IMR-90 (cell line): ENCODE data around the gene ARV1. TPM values are rescaled to one million over a fixed set of nuclear protein-coding genes. Genes with fewer than 3 reads are reported as not detected.

ENCODE experiments used
- ATAC-seq: fragments of 200-7000 bp; cut with Tn5 transposase; 2 replicates; pipeline ENCODE4 v1.9.1; 2020; ENCODE audit warnings: low read depth, mild to moderate bottlenecking, moderate library complexity
- BruUV-seq: library from RNA; stranded (reverse); fragments of 400-500 nt; replicated peaks from 2 replicates; lab custom pipeline; 2021; lab: Mats Ljungman, UMichigan
- CTCF ChIA-PET: fragments of 300-600 bp; formaldehyde crosslinking; extraction: SDS; loops from one replicate; lab custom pipeline; 2021; ENCODE audit warnings: antibody characterized with exemption; lab: Yijun Ruan, JAX
- POLR2A ChIA-PET: fragments of 300-600 bp; sonication (Branson Sonifier 250); formaldehyde crosslinking; loops from one replicate; lab custom pipeline; 2022; ENCODE audit warnings: antibody characterized with exemption; ENCODE audit not compliant: unreplicated experiment; lab: Charles Lee
- DNase-seq: peaks from one replicate; pipeline ENCODE4 v3.0.0; 2013
- H2AFZ ChIP-seq: replicated peaks from 2 replicates; pipeline ENCODE3; 2013; ENCODE audit warnings: low read length, mild to moderate bottlenecking; ENCODE audit not compliant: poor library complexity
- H2AK5ac ChIP-seq: 2 replicates; pipeline ENCODE4 v1.6.1; 2013; ENCODE audit warnings: low read depth, low read length, inconsistent platforms
- H2AK9ac ChIP-seq: replicated peaks from 2 replicates; pipeline ENCODE3; 2013; ENCODE audit warnings: mild to moderate bottlenecking, low read depth, low read length, moderate library complexity; ENCODE audit not compliant: poor library complexity
- H2BK120ac ChIP-seq: 2 replicates; pipeline ENCODE4 v1.6.1; 2013; ENCODE audit warnings: low read depth, low read length, inconsistent platforms
- H2BK15ac ChIP-seq: 3 replicates; pipeline ENCODE4 v1.6.1; 2013; ENCODE audit warnings: low read depth, low read length, inconsistent platforms
- H2BK20ac ChIP-seq: 2 replicates; pipeline ENCODE4 v1.6.1; 2013; ENCODE audit warnings: low read depth, mild to moderate bottlenecking, inconsistent platforms, low read length, moderate library complexity
- H2BK5ac ChIP-seq: 2 replicates; pipeline ENCODE4 v1.6.1; 2013; ENCODE audit warnings: mild to moderate bottlenecking, low read depth, low read length, inconsistent platforms; ENCODE audit not compliant: poor library complexity, severe bottlenecking
- H3K14ac ChIP-seq: replicated peaks from 2 replicates; pipeline ENCODE4 v1.6.1; 2013; ENCODE audit warnings: low read depth, low read length, inconsistent platforms
- H3K18ac ChIP-seq: 2 replicates; pipeline ENCODE4 v1.6.1; 2013; ENCODE audit warnings: low read depth, low read length, control low read depth
- H3K23ac ChIP-seq: 2 replicates; pipeline ENCODE4 v1.6.1; 2013; ENCODE audit warnings: low read depth, low read length, inconsistent platforms
- H3K27ac ChIP-seq: 2 replicates; pipeline ENCODE4 v1.5.1; 2013; ENCODE audit warnings: mild to moderate bottlenecking, control low read depth, low read length; ENCODE audit not compliant: insufficient read depth
- H3K27me3 ChIP-seq: 2 replicates; pipeline ENCODE4 v1.6.1; 2013; ENCODE audit warnings: low read length; ENCODE audit not compliant: control insufficient read depth, insufficient read depth
- H3K36me3 ChIP-seq: 2 replicates; pipeline ENCODE4 v1.6.1; 2013; ENCODE audit warnings: low read length, mixed read lengths; ENCODE audit not compliant: control insufficient read depth, insufficient read depth
- H3K4ac ChIP-seq: 2 replicates; pipeline ENCODE4 v1.6.1; 2013; ENCODE audit warnings: low read depth, low read length, inconsistent platforms
- H3K4me1 ChIP-seq: 2 replicates; pipeline ENCODE4 v1.6.1; 2013; ENCODE audit warnings: low read length, mixed read lengths; ENCODE audit not compliant: control insufficient read depth, insufficient read depth
- H3K4me2 ChIP-seq: 2 replicates; pipeline ENCODE4 v1.6.1; 2013; ENCODE audit warnings: low read depth, mild to moderate bottlenecking, control low read depth, low read length, moderate library complexity
- H3K4me3 ChIP-seq: 2 replicates; pipeline ENCODE4 v1.5.1; 2013; ENCODE audit warnings: low read depth, mild to moderate bottlenecking, control low read depth, low read length, moderate library complexity; ENCODE audit not compliant: insufficient read depth
- H3K56ac ChIP-seq: 2 replicates; pipeline ENCODE4 v1.6.1; 2013; ENCODE audit warnings: low read length, inconsistent platforms; ENCODE audit not compliant: insufficient read depth; ENCODE audit errors: extremely low read depth
- H3K79me1 ChIP-seq, 2 experiments: 2 replicates each; pipeline ENCODE4 v1.6.1; 2013; ENCODE audit warnings: low read length in 2 of 2, inconsistent platforms in 1 of 2, low read depth in 1 of 2
- H3K9ac ChIP-seq: 2 replicates; pipeline ENCODE4 v1.6.1; 2013; ENCODE audit warnings: low read depth, low read length, control low read depth
- H3K9me1 ChIP-seq: 2 replicates; pipeline ENCODE4 v1.6.1; 2013; ENCODE audit warnings: low read length, inconsistent platforms; ENCODE audit not compliant: insufficient read depth
- H3K9me3 ChIP-seq: 2 replicates; pipeline ENCODE4 v1.6.1; 2013; ENCODE audit warnings: low read length; ENCODE audit not compliant: control insufficient read depth, insufficient read depth
- H4K20me1 ChIP-seq: 2 replicates; pipeline ENCODE4 v1.6.1; 2013; ENCODE audit warnings: low read length, inconsistent platforms; ENCODE audit not compliant: insufficient read depth
- H4K5ac ChIP-seq: 2 replicates; pipeline ENCODE4 v1.6.1; 2013; ENCODE audit warnings: mild to moderate bottlenecking, low read depth, low read length, control low read depth
- H4K8ac ChIP-seq, 2 experiments: 2 replicates each; pipeline ENCODE4 v1.6.1; 2013; ENCODE audit warnings: low read depth in 2 of 2, low read length in 2 of 2, control low read depth in 1 of 2, inconsistent platforms in 1 of 2
- H4K91ac ChIP-seq: 2 replicates; pipeline ENCODE4 v1.6.1; 2013; ENCODE audit warnings: low read depth, low read length, inconsistent platforms; ENCODE audit not compliant: insufficient read depth
- ELK1 ChIP-seq: fragments of 150-350 bp; IDR thresholded peaks from 2 replicates; pipeline ENCODE4 v1.6.1; 2016; ENCODE audit warnings: low read depth, mild to moderate bottlenecking, low read length, moderate library complexity, borderline replicate concordance
- MAFK ChIP-seq: IDR thresholded peaks from 2 replicates; pipeline ENCODE4 v1.6.1; 2012; ENCODE audit warnings: low read depth, low read length, improper control_type of control experiment
- MAZ ChIP-seq: IDR thresholded peaks from 2 replicates; pipeline ENCODE4 v1.6.1; 2012; ENCODE audit warnings: low read depth, mild to moderate bottlenecking, low read length, improper control_type of control experiment, moderate library complexity, borderline replicate concordance
- RFX5 ChIP-seq: IDR thresholded peaks from 2 replicates; pipeline ENCODE4 v1.8.0; 2012; ENCODE audit warnings: low read depth, mild to moderate bottlenecking, low read length, moderate library complexity
- USF2 ChIP-seq: fragments of 150-350 bp; IDR thresholded peaks from 2 replicates; pipeline ENCODE4 v1.6.1; 2017; ENCODE audit warnings: mild to moderate bottlenecking, antibody characterized with exemption, low read length, low read depth
- WGBS, 2 experiments: methylation state at CpG; one replicate each; pipeline versions ENCODE4 v1.1.5 to v1.1.7; 2013; ENCODE audit warnings: missing lambda C conversion rate in 2 of 2; ENCODE audit not compliant: insufficient read length in 1 of 2; ENCODE audit errors: extremely low coverage in 2 of 2; 5-methylcytosine and 5-hydroxymethylcytosine counted together
- dilution Hi-C: fragments of 300-500 bp; cut with HindIII; formaldehyde crosslinking; loops from one replicate; pipeline ENCODE4 v1.14.3; 2018; ENCODE audit warnings: low sequenced_read_pairs; ENCODE audit not compliant: unreplicated experiment
- in situ Hi-C: fragments of 300-500 bp; cut with MboI; formaldehyde crosslinking; loops from 3 replicates; pipeline ENCODE4 v1.14.3; 2019; ENCODE audit warnings: low sequenced_read_pairs, inconsistent platforms, mixed read lengths
- intact Hi-C: fragments of 100-400 bp; cut with micrococcal nuclease; formaldehyde crosslinking; loops from 2 replicates; pipeline ENCODE4 v1.10.0; 2022
- polyA plus RNA-seq, 3 experiments: library from polyadenylated mRNA; depleted of rRNA; stranded (reverse); fragments of >200 nt; gene quantifications; 2 replicates each; pipeline ENCODE4 v1.2.3, GENCODE V29; 2012; ENCODE audit warnings: low replicate concordance in 1 of 3
- total RNA-seq: library from RNA; depleted of rRNA; stranded (reverse); fragments of >200 nt; gene quantifications from 2 replicates; pipeline ENCODE4 v1.2.3, GENCODE V29; 2012

The ARV1 gene
- total and polyA plus RNA-seq, 2 of the 4 experiments (the other 2 are of a cell fraction): 19.0 to 22.9 TPM

GRCh38 chr1:231000639-231001038 lies 21.7 kb downstream of the ARV1 start:
- no peak overlapping the region for H2AFZ ChIP-seq
- H2AK5ac ChIP-seq: no peak overlapping the region
- H2BK20ac ChIP-seq: no peak overlapping the region
- ChIA-PET CTCF (no interaction called here), POLR2A (no interaction called here)
- TF ChIP-seq ELK1: no peak
- TF ChIP-seq RFX5: no peak
- no peak for TF ChIP-seq MAFK
- TF ChIP-seq USF2: no peak
- TF ChIP-seq MAZ: no peak
- H3K4me3 ChIP-seq: no peak overlapping the region
- intact Hi-C loops: no loop called here
- H3K4me1 ChIP-seq: no peaks in the 10 kb centered on the region
- H3K36me3 ChIP-seq: peaks cover 45% of the 10 kb centered on the region
- 100% methylated on average over 1 of the region's 1 CpG; no CpG with 5 or more reads in 1 of the 2 experiments for WGBS, 2 experiments
- no peak overlapping the region for H2AK9ac ChIP-seq
- no peak overlapping the region for H3K9ac ChIP-seq
- in situ Hi-C loops: no loop called here
- no peaks in the 10 kb centered on the region for H4K20me1 ChIP-seq
- H3K9me3 ChIP-seq: peaks cover 6% of the 10 kb centered on the region; the same call in 1 of the 2 replicates
- no peak overlapping the region for H4K5ac ChIP-seq
- no peak overlapping the region for H3K14ac ChIP-seq
- peaks cover 0 to 4% of the 10 kb centered on the region in 2 experiments; a peak in 2 of 4 replicates for H3K79me1 ChIP-seq
- H4K8ac ChIP-seq: no peak overlapping the region
- dilution Hi-C loops: no loop called here
- H3K56ac ChIP-seq: no peak overlapping the region
- H3K18ac ChIP-seq: no peak overlapping the region
- H2BK5ac ChIP-seq: no peak overlapping the region
- no peak overlapping the region for H3K23ac ChIP-seq
- no TSS peak for BruUV-seq
- no peaks in the 10 kb centered on the region for H3K27me3 ChIP-seq
- no peak overlapping the region for H4K91ac ChIP-seq
- no peak overlapping the region for H3K4me2 ChIP-seq
- H3K4ac ChIP-seq: no peak overlapping the region
- no peak overlapping the region for H2BK15ac ChIP-seq
- ATAC-seq (no peak), DNase-seq (no peak)
- no peak overlapping the region for H2BK120ac ChIP-seq
- H3K9me1 ChIP-seq: no peaks in the 10 kb centered on the region
- no peak overlapping the region for H3K27ac ChIP-seq
